ENCODE results near the gene TTLL13.

DNA sequence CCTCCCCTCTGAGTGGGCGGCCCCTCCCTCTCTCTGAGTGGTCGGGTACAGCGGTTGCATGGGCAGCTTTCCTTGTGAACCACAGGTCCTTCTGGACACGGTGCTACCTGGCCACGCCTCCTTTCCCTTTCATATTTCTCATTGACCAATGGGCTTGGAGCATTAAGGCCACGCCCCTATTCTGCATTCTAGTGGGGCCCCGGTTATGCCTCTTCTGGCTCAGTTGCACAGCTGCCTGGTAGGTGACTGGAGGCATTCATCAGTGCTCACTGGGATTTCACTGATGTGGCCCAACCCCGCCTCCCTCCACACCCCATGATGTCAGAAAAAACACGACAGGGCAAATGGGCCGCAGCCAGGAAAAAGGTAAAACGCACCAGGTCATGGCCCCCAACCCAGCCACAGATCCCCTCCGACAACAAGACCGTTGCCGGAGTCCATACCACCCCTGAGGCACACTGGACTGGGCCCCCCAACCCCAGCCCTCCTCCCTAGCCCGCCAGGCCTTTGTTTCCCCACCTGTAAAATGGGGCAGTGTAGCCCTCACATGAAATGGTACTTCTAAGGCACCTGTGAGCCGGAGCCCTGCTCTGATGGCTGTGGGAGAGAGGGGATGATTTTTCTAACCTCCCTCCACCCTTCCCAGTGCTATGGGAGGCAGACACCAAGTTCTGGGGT lies 42.5 kb downstream of the TTLL13 start:
- TF ChIP-seq EZH2 (optimal IDR thresholded peaks at IDR 0.05; ENCODE audit: low read depth, low read length), result no peak
- TF ChIP-seq, protein P1, sequence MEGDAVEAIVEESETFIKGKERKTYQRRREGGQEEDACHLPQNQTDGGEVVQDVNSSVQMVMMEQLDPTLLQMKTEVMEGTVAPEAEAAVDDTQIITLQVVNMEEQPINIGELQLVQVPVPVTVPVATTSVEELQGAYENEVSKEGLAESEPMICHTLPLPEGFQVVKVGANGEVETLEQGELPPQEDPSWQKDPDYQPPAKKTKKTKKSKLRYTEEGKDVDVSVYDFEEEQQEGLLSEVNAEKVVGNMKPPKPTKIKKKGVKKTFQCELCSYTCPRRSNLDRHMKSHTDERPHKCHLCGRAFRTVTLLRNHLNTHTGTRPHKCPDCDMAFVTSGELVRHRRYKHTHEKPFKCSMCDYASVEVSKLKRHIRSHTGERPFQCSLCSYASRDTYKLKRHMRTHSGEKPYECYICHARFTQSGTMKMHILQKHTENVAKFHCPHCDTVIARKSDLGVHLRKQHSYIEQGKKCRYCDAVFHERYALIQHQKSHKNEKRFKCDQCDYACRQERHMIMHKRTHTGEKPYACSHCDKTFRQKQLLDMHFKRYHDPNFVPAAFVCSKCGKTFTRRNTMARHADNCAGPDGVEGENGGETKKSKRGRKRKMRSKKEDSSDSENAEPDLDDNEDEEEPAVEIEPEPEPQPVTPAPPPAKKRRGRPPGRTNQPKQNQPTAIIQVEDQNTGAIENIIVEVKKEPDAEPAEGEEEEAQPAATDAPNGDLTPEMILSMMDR (IDR thresholded peaks at IDR 0.05; ENCODE audit: low read length), result no peak
